Amniotic epithelial cell (primary cell): ENCODE data around the gene DCP1A.

Experiments used
- DNase-seq: peaks from one replicate; pipeline ENCODE4 v3.0.0-alpha.2; 2010; ENCODE audit warnings: low read depth

DCP1A gene

DNA sequence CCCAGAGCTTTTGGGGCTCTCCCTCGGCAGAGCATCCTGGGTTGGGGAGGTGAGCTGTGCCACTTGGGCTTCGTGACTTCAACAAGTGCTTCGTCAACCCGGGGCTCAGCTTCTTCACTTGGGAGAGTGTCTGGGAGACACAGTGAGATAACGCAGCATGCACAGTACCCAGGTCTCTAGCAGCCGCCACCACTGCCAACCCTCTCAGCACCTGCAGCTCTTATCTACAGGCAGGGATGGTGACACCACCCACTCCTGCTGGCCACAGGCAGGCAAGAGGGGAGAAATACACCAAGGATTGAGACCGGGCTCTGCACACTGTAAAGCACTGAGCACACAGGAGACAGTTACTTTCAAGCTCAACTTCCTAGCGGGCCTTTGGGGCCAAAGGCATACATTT lies 103.1 kb downstream of the DCP1A start:
- no peak for DNase-seq

DNA sequence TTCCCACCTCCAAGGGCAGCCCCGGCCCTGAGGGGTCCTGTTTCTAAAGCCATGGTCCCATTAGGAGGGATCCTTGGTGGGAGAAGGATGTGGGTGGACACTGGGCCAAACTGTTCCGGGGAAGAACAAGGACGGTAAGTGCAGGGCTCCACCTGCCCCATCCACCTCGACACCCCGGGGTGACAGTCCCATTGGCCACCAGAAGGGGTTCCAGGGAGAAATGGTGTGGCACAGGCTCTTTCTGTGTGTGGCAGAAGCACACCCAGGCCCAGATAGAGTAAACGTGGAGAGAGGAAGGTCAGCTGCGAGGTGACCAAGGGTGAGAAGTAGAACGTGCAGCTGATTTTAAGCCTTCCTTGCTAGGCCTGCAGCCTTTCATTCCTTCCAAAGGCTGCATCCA lies 103.6 kb downstream of the DCP1A start:
- no peak for DNase-seq

DNA sequence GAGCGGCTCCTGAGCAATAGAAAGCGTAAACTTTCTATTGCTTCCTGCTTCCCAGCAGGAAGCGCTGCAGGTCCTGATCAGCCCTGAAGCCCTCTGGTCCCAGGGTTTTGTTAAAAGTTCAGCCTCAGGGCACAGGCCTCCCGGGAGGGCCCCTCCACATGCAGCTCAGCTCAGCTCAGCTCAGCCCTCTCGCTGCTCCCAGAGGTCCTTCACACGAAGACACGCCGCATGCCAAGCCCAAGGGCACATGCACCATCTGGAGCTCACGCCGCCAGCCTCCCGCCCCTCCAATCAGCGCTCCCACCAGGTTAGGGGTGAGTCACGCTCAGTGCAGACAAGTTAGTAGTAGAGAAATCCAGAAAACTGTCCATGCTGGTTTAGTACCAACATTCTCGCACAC lies 104.2 kb downstream of the DCP1A start:
- peak; percentile 62 for DNase-seq

DNA sequence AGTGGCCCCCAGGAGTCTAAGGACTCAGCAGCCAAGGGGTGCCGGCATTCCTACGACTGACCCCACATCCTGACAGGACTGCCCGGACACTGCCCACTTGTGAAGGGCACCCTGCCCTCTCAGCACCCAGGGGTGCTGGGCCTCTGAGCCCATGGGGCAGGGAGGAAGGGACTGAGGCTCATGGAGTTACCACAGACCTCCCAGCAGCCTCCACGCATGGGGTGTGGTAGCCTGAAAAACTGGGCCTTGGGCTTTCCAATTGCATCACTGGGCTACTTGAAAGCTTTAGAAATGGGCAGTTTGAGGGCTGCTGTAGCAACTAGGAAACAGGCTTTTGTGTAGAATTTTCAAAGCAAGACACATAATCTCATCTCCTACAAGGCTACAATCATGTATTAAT lies 104.7 kb downstream of the DCP1A start:
- DNase-seq: no peak

DNA sequence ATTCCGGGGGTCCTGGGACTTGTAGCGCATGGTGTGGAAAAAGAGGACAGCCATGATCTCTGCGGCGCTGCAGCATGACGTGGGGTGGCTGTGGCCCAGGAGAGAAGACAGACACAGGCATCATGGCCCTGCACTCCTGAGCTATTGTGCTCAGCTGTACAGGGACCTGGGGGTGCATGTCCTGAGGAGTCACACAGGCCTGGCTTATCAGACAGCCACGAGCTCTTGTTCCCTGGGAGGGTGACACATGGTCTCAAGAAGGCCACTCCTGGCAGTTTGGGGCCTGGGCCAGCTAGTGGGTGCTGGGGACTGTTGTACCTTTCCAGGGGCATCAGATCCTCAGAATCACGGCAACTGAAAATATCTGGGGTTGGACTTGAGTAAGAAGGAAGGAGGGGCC lies 105.2 kb downstream of the DCP1A start:
- no peak for DNase-seq

DNA sequence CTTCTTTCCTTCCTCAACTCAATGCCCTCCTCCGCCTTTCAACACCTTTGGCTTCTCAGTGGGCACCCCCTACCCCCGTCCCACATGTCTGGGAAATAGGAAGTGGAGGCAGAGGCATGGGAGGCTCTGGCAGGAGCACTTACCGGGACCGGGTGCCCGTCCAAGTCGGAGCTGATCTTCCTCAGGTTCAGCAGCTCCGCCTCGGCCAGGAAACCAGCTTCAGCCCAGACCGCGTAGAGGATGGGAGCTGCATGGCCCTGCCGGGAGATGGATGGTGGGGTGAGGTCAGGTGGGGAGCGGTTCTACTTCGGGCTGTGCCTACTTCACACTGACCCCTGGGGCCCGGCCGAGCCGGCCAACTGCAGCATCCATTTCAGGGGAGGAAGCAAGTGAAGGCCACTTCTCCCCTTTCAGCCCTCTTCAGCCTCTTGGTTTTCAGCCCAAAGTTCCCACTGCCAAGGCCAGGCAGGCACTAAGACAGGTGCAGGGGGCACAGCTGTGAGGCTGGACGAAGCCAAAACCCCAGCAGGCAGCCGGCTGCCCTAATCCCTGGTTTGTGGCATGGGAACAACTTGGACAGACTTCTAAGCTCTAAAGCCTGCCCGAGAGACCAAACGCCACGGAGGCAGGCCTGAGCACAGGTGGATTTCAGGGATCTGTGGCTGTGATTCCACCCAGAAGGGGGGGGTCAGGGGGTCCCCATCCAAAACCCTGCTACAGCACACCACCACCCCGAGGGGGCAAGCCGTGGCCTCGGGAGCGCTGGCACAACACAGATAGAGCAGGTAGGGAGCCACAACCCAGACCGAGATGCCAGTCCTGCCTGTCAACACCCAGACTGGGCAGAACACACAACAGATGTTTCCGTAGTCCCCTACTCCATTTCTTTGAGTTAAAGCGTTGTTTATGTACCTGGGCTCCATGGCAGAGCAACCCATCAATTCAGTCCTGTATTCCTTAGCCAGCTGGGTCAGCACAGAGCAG lies 106.1 kb downstream of the DCP1A start:
- no peak for DNase-seq

DNA sequence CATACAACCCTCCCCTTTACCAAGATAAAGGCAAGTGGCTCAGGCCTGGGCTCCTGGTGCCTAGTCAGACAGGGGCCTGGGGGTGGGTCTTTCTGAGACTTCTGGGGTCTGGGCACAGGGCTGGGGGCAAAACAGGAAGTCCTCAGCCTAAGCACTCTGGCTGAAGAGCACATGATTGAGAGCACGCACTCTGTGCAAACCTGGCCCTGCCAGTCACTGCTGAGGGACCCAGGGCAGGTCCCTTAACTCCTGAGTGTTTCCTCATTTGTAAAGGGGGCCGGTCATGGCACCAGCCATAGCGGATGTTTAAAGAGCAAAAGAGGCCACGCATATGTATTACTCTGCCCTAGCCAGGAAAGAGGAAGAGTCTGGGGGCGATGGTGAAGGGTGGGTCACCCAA lies 107.5 kb downstream of the DCP1A start:
- no peak for DNase-seq

DNA sequence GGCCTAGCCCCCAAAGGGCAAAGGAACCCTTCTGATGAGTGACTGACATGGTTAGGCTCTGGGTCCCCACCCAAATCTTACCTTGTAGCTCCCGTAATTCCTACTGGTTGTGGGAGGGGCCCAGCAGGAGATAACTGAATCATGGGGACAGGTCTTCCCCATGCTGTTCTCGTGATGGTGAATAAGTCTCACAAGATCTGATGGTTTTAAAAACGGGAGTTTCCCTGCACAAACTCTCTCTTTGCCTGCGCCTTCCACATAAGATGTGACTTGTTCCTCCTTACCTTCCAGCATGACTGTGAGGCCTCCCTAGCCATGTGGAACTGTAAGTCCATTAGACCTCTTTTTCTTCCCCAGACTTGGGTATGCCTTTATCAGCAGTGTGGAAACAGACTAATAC lies 108.5 kb downstream of the DCP1A start:
- DNase-seq: no peak

DNA sequence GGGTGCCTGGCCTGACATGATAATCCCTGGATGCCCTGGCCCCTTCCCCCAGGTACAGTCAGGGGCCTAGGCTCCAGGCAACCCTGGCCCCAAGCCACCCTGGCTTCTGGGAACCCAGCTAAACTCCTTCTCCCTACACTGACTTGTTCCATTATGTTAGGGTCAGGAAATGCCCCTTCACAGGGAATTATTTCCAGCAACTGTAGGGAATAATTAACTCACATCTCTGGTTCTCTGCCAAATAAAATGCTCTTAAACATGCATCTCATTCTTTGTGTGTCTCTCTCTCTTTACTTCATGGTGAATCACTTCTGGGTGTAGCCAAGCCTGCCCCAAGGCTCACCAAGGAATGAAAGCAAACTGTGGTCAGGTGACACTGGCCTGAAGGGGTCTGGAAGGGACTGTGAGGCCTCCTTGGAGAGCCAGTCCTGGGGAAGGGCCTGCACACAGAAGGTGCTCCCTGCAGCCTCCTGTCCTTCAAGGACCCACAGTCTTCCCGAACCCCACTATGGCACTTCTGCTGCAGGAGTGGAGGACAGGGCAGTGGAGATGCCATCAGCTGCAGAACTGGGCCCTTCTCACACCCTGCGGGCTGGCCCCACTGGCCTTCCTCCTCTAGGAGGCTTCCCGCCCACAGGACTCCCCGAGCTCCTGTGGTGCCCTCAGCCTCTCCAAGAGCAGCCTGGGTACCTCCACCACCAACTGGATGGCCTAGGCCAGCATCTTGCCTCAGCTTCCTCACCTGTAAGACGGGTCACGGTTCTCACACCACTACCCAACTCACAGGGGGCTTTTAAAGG lies 109.1 kb downstream of the DCP1A start:
- peak; percentile 90 for DNase-seq

DNA sequence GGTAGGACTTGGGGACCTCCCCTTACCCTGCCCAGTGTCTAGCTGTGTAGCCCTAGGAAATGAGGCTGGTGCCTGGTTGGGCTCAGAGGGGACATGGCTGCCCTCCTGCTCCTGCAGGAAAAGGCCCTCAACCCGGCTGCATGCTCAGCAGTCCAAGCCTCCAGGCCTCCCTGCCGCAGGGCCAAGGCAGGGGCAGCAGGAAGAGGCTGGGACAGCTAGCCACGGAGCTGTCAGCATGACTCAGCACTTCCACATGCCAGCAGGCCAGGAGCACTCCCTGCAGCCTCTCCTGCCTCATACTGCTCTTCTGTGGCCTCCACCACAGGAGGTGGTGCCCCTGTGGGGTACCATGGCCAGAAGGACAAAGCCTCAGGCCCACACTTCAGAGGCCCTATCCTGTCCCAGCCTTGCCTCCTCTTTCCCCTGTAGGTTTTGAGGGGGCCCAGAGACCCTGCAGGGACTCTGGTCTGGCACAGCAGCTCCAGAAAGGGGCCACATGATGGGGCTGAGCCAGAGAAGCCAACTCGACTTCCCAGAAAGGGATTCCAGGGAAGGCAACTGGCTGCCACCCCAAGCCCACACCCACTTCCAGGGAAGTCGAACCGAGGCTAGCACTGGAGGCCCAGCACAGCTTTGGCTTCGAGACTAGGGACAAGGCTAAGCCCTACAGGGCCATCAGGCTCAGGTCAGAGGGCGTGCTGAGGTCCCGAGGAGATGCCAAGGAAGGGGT lies 111.1 kb downstream of the DCP1A start:
- DNase-seq: peak; percentile 89

DNA sequence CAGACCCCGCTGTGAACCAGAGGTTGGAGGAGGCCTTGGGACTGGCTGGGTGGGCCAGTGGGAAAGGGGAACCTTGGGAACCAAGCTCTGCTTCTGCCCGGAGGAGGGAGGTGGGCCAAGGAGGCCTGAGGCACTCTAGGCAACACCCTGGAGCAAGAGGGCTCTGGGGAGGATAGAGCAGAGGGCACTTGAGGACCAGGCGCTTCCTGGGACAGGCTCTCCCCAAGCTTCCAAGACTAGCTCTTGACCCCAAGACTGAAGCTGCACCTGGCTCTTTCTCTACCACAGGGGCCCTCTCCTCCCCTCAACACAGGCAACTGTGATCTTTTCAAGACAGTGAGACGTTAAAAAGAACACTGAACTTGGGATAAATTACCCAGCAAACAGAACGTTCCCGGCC lies 111.8 kb downstream of the DCP1A start:
- no peak for DNase-seq

DNA sequence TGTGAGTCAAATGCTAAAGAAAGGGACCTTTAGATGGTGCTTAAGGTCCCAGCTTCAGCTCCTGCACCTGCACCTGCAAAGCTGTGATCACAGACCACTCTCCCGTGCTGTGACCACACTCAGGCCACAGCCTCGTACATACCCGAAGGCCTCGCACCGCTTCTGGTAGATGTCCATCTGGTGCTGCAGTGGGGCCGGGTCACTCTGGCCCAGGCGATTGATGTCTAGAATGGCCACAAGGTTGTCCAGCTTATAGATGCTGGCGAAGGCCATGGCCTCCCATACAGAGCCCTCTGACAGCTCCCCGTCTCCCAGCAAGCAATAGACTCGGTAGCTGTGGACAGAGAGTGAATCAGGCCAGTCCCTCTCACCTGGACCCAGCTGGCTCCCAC lies 112.5 kb downstream of the DCP1A start:
- DNase-seq: no peak

DNA sequence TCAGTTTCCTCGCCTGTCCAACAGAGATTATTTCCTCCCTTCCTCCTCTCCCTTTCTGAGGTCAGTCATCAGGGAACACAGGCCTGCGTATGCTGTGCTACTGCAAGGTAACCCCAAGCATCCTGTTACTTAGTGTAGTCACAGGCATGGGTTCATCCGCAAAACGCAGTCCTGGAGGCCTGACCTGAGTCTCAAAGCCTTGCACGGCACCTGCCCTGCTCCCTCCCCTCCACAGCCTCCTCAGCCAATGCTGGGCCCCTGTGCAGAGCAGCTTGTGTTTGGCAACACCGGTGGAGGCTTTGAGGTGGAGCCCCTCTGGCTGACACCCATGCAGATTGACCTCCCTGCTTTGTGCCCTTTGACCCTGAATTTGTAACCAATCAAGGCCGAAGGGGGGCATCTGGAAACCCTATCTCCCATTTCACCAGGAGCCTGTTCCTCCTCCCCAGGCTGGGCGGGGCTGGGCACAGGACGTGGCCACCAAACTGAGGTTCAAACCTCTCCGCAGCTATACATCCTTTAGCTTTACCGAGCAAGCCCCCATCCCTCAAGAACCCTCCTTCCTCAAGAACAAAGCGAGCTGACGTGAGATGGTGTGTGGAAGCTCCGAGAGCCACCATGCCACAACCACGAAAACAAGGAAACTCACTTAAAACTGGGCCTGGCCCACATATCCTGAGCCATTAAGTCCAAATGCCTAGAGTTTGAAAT lies 113.1 kb downstream of the DCP1A start:
- no peak for DNase-seq
